Suprapubic skin (tissue), 4 donors: ENCODE results near the gene DCAF17.

ENCODE experiments used
- CTCF ChIP-seq, 2 donors: fragments of 200-600 bp in 1 of 2; fragments of 450-650 bp in 1 of 2; sonication (generic) in 1 of 2; IDR thresholded peaks; one replicate each; pipeline ENCODE4 v1.5.1; 2016 to 2019; ENCODE audit warnings: antibody characterized with exemption in 2 of 2, mild to moderate bottlenecking in 1 of 2, moderate library complexity in 1 of 2
- EP300 ChIP-seq: sonication (generic); formaldehyde crosslinking; IDR thresholded peaks from one replicate; pipeline ENCODE4 v1.6.1; 2017; ENCODE audit warnings: antibody characterized with exemption
- POLR2AphosphoS5 ChIP-seq, 3 donors: sonication (generic); formaldehyde crosslinking; IDR thresholded peaks; one replicate each; pipeline ENCODE4 v1.6.1; 2017; ENCODE audit warnings: antibody characterized with exemption in 3 of 3

DNA sequence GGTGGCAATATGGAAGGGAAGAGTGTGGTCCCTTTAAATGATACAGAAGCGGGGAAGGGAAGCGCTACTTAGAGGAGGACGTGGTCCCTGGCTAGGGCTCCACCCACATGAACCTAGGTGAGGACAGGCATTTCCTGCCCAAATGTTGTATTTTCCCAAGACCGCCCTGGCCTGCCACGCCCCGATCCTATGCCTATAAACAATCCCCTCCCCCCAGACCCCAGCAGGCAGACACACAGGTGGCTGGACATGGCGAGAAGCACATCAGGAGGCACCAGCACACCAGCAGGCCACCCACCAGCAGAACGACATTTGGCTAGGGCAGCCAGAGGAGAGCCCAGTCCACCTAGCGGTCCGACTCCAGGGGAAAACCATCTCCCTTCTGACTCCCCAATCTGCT, 47.4 kb upstream of the DCAF17 start:
- TF ChIP-seq CTCF (IDR thresholded peaks at IDR 0.05) (no peak), EP300 (no peak), POLR2AphosphoS5 (IDR thresholded peaks at IDR 0.05) (no peak)
